ENCODE data around the gene SPTY2D1.

DNA sequence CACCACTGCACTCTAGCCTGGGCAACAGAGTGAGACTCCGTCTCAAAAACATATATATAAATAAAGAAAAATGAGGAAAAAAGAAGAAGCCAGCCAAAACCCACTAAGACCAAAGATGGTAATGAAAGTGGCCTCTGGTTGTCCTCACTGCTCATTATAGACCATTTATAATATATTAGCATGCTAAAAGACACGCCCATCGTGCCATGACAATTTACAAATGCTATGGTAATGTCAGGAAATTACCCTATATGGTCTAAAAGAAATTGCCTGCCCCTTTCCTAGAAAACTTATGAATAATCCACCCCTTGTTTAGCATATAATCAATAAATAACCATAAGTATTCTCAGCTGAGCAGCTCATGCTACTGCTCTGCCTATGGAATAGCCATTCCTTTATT lies 48.3 kb upstream of the SPTY2D1 start:
- TF ChIP-seq MXI1 (IDR thresholded peaks at IDR 0.05; ENCODE audit: low read depth, low read length), result no peak
- TF ChIP-seq, protein P1, sequence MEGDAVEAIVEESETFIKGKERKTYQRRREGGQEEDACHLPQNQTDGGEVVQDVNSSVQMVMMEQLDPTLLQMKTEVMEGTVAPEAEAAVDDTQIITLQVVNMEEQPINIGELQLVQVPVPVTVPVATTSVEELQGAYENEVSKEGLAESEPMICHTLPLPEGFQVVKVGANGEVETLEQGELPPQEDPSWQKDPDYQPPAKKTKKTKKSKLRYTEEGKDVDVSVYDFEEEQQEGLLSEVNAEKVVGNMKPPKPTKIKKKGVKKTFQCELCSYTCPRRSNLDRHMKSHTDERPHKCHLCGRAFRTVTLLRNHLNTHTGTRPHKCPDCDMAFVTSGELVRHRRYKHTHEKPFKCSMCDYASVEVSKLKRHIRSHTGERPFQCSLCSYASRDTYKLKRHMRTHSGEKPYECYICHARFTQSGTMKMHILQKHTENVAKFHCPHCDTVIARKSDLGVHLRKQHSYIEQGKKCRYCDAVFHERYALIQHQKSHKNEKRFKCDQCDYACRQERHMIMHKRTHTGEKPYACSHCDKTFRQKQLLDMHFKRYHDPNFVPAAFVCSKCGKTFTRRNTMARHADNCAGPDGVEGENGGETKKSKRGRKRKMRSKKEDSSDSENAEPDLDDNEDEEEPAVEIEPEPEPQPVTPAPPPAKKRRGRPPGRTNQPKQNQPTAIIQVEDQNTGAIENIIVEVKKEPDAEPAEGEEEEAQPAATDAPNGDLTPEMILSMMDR (IDR thresholded peaks at IDR 0.05), result no peak
- no peak for TF ChIP-seq JUND (IDR thresholded peaks at IDR 0.05)
- TF ChIP-seq TAF1 (IDR thresholded peaks at IDR 0.05; ENCODE audit: borderline replicate concordance, low read depth, low read length), result no peak
- TF ChIP-seq RAD21 (IDR thresholded peaks at IDR 0.05; ENCODE audit: low read length), result no peak
- TF ChIP-seq SMC3 (IDR thresholded peaks at IDR 0.05; ENCODE audit: low read depth, low read length), result no peak
- no peak for TF ChIP-seq NFIC (IDR thresholded peaks at IDR 0.05; ENCODE audit: borderline replicate concordance)
- TF ChIP-seq, protein P2, sequence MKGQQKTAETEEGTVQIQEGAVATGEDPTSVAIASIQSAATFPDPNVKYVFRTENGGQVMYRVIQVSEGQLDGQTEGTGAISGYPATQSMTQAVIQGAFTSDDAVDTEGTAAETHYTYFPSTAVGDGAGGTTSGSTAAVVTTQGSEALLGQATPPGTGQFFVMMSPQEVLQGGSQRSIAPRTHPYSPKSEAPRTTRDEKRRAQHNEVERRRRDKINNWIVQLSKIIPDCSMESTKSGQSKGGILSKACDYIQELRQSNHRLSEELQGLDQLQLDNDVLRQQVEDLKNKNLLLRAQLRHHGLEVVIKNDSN (IDR thresholded peaks at IDR 0.05; ENCODE audit: borderline replicate concordance, low read depth), result no peak
- TF ChIP-seq, protein P3, sequence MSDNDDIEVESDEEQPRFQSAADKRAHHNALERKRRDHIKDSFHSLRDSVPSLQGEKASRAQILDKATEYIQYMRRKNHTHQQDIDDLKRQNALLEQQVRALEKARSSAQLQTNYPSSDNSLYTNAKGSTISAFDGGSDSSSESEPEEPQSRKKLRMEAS (IDR thresholded peaks at IDR 0.05; ENCODE audit: low read depth), result no peak
- TF ChIP-seq, protein P4, sequence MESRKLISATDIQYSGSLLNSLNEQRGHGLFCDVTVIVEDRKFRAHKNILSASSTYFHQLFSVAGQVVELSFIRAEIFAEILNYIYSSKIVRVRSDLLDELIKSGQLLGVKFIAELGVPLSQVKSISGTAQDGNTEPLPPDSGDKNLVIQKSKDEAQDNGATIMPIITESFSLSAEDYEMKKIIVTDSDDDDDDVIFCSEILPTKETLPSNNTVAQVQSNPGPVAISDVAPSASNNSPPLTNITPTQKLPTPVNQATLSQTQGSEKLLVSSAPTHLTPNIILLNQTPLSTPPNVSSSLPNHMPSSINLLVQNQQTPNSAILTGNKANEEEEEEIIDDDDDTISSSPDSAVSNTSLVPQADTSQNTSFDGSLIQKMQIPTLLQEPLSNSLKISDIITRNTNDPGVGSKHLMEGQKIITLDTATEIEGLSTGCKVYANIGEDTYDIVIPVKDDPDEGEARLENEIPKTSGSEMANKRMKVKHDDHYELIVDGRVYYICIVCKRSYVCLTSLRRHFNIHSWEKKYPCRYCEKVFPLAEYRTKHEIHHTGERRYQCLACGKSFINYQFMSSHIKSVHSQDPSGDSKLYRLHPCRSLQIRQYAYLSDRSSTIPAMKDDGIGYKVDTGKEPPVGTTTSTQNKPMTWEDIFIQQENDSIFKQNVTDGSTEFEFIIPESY (IDR thresholded peaks at IDR 0.05; ENCODE audit: borderline replicate concordance, low read depth), result no peak
- no peak for TF ChIP-seq EP300 (IDR thresholded peaks at IDR 0.05; ENCODE audit: borderline replicate concordance in 1 of 2, low read depth in 1 of 2, low read length in 1 of 2)
- no peak for TF ChIP-seq POLR2AphosphoS5 (IDR thresholded peaks at IDR 0.05; ENCODE audit: low read depth, low read length)

All from SK-N-SH (cell line).